Jurkat, Clone E6-1 (cell line): ENCODE data around the gene KREMEN2. TPM values are rescaled to one million over a fixed set of nuclear protein-coding genes. Genes with fewer than 3 reads are reported as not detected.
"Not testable (repeated sequence)": the region's sequence is repeated elsewhere in the genome, so short reads cannot be mapped to it uniquely, and the experiment has no call there.

Experiments
- DNase-seq: peaks from one replicate; pipeline ENCODE4 v3.0.0-alpha.2; 2011; ENCODE audit warnings: low read depth, low spot score
- H3K4me3 ChIP-seq: 2 replicates; pipeline ENCODE4 v1.5.1; 2011; ENCODE audit warnings: mild to moderate bottlenecking, low read length, control low read depth, moderate library complexity
- polyA plus RNA-seq: library from polyadenylated mRNA; unstranded; fragments of >200 nt; gene quantifications from one replicate; pipeline ENCODE4 v1.2.1, GENCODE V29; 2012; ENCODE audit warnings: missing spikeins; ENCODE audit not compliant: insufficient read length, insufficient read depth

Gene KREMEN2
- 0.82 TPM for polyA plus RNA-seq

GRCh38 chr16:2963723-2964474, at the start of gene KREMEN2:
Gene KREMEN2, plus strand, starts transcription at chr16:2964275. Its CDS starts 246 bp downstream, at chr16:2964521.
- DNase-seq = no peak
- peak within 1 kb of the TSS; percentile 45 for H3K4me3 ChIP-seq

GRCh38 chr16:2915196-2915929, 48.7 kb upstream of the KREMEN2 start:
- DNase-seq = no peak
- H3K4me3 ChIP-seq = no peak overlapping the region

- H3K4me3 ChIP-seq = no peak overlapping the region
- DNase-seq = peak; percentile 51
Measured at GRCh38 chr16:2919511-2920255, 44.4 kb upstream of the KREMEN2 start.

- no peak overlapping the region for H3K4me3 ChIP-seq
- no peak for DNase-seq
Measured at GRCh38 chr16:2923481-2923880, 40.6 kb upstream of the KREMEN2 start.

GRCh38 chr16:2924901-2925755, 38.9 kb upstream of the KREMEN2 start:
- no peak overlapping the region for H3K4me3 ChIP-seq
- no peak for DNase-seq

GRCh38 chr16:2925951-2926649, 38.0 kb upstream of the KREMEN2 start:
- H3K4me3 ChIP-seq = no peak overlapping the region
- DNase-seq = no peak

GRCh38 chr16:2926650-2926999, 37.5 kb upstream of the KREMEN2 start:
- no peak overlapping the region; the same call in 1 of the 2 replicates for H3K4me3 ChIP-seq
- DNase-seq = no peak

GRCh38 chr16:2927010-2927646, 36.9 kb upstream of the KREMEN2 start:
- no peak overlapping the region; the same call in 1 of the 2 replicates for H3K4me3 ChIP-seq
- DNase-seq = peak; percentile 86

GRCh38 chr16:2928151-2928550, 35.9 kb upstream of the KREMEN2 start:
- DNase-seq, H3K4me3 ChIP-seq: not testable (repeated sequence)

- no peak for DNase-seq
- H3K4me3 ChIP-seq = no peak overlapping the region
Measured at GRCh38 chr16:2928796-2929195, 35.3 kb upstream of the KREMEN2 start.

- H3K4me3 ChIP-seq = no peak overlapping the region
- DNase-seq = no peak
Measured at GRCh38 chr16:2929693-2930092, 34.4 kb upstream of the KREMEN2 start.

- H3K4me3 ChIP-seq = no peak overlapping the region
- DNase-seq = no peak
Measured at GRCh38 chr16:2930236-2930635, 33.8 kb upstream of the KREMEN2 start.

- not testable (repeated sequence) for DNase-seq, H3K4me3 ChIP-seq
Measured at GRCh38 chr16:2931231-2931914, 32.7 kb upstream of the KREMEN2 start.

GRCh38 chr16:2933136-2933535, 30.9 kb upstream of the KREMEN2 start:
- H3K4me3 ChIP-seq = no peak overlapping the region
- no peak for DNase-seq

- no peak overlapping the region for H3K4me3 ChIP-seq
- DNase-seq = no peak
Measured at GRCh38 chr16:2933701-2934100, 30.4 kb upstream of the KREMEN2 start.

- DNase-seq = no peak
- H3K4me3 ChIP-seq = no peak overlapping the region
Measured at GRCh38 chr16:2934450-2934849, 29.6 kb upstream of the KREMEN2 start.

- H3K4me3 ChIP-seq = no peak overlapping the region
- DNase-seq = no peak
Measured at GRCh38 chr16:2936436-2937011, 27.6 kb upstream of the KREMEN2 start.
